ENCODE results near the gene OSBPL8. TPM values are rescaled to one million over a fixed set of nuclear protein-coding genes. Genes with fewer than 3 reads are reported as not detected.
"Not testable (repeated sequence)": the region's sequence is repeated elsewhere in the genome, so short reads cannot be mapped to it uniquely, and the experiment has no call there.

OSBPL8 gene
- total RNA-seq, 4 donors from 2014 or later = 15.5 to 241 (median 29.4) TPM

DNA sequence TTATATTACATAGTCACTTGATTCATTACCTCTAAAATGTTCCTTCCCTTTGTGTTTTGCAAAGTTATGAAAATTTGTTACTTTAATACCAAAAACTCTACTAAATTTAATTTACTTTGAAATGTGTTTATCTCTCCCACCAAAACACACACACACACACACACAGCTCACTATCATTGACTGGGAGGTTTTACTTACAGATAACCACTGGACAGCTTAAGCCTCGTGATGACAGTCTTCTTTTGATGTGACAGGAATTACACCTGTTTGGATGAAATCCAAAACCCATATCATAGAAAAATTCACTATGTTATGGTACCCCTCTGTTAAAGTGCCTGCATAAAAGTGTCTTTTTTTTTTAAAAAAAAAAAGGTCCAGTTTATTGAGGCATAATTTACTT lies 227.0 kb downstream of the OSBPL8 start:
- WGBS, 2 donors (ENCODE audit: low coverage in 1 of 2) = 30 to 63% methylated on average over 1 of the region's 1 CpG
- Histone ChIP-seq H3K4me1 (no peaks in the 10 kb centered on the region), H3K27me3 (peaks cover 3% of the 10 kb centered on the region), H3K4me3 (no peak overlapping the region), H3K9me3 (no peaks in the 10 kb centered on the region), H3K27ac (no peak overlapping the region), H3K36me3 (no peaks in the 10 kb centered on the region)
- no peak for TF ChIP-seq EP300 (IDR thresholded peaks at IDR 0.05; ENCODE audit: low read depth)
- TF ChIP-seq, protein P1, sequence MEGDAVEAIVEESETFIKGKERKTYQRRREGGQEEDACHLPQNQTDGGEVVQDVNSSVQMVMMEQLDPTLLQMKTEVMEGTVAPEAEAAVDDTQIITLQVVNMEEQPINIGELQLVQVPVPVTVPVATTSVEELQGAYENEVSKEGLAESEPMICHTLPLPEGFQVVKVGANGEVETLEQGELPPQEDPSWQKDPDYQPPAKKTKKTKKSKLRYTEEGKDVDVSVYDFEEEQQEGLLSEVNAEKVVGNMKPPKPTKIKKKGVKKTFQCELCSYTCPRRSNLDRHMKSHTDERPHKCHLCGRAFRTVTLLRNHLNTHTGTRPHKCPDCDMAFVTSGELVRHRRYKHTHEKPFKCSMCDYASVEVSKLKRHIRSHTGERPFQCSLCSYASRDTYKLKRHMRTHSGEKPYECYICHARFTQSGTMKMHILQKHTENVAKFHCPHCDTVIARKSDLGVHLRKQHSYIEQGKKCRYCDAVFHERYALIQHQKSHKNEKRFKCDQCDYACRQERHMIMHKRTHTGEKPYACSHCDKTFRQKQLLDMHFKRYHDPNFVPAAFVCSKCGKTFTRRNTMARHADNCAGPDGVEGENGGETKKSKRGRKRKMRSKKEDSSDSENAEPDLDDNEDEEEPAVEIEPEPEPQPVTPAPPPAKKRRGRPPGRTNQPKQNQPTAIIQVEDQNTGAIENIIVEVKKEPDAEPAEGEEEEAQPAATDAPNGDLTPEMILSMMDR (IDR thresholded peaks at IDR 0.05) = no peak
- no peak for TF ChIP-seq POLR2A (IDR thresholded peaks at IDR 0.05)
- TF ChIP-seq POLR2AphosphoS5 (IDR thresholded peaks at IDR 0.05) = no peak
- in situ Hi-C loops (cut with MboI; ENCODE audit: low pct_ligation_motif_present in 1 of 4, low pct_unique_long_range_greater_than_20kb in 1 of 4, low sequenced_read_pairs in 3 of 4) (no loop called here), intact Hi-C loops (cut with DNase I; ENCODE audit: low total_unique reads) (no loop called here)
- no peak for DNase-seq

DNA sequence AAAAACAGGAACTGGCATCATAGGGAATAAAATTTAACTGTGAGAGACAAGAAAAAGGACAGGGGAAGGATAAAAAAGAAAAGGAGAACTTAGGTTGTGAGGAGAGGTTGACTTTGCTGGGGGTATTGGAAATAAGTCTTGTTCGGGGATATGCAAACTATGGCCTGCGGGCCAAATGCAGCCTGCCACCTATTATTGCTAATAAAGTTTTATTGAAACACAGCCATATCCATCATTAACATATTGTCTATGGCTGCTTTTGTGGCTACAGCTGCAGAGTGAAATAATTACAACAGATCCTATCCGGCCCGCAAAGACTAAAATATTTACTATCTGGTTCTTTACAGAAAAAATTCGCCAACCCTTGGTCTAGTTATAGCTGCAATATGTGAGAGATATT lies 230.0 kb downstream of the OSBPL8 start:
- Histone ChIP-seq H3K4me3 (no peak overlapping the region), H3K4me1 (no peaks in the 10 kb centered on the region), H3K27ac (no peak overlapping the region), H3K36me3 (no peaks in the 10 kb centered on the region), H3K27me3 (peaks cover 3% of the 10 kb centered on the region), H3K9me3 (no peaks in the 10 kb centered on the region)
- WGBS, 2 donors (ENCODE audit: low coverage in 1 of 2) = 91% methylated on average over 4 to 5 of the region's 5 CpGs
- no peak for TF ChIP-seq POLR2AphosphoS5 (IDR thresholded peaks at IDR 0.05)
- no peak for TF ChIP-seq POLR2A (IDR thresholded peaks at IDR 0.05)
- TF ChIP-seq EP300 (IDR thresholded peaks at IDR 0.05; ENCODE audit: low read depth) = no peak
- TF ChIP-seq, protein P1 (IDR thresholded peaks at IDR 0.05) = no peak
- in situ Hi-C loops (cut with MboI; ENCODE audit: low pct_ligation_motif_present in 1 of 4, low pct_unique_long_range_greater_than_20kb in 1 of 4, low sequenced_read_pairs in 3 of 4) = no loop called here
- DNase-seq = no peak
- intact Hi-C loops (cut with DNase I; ENCODE audit: low total_unique reads) = no loop called here

DNA sequence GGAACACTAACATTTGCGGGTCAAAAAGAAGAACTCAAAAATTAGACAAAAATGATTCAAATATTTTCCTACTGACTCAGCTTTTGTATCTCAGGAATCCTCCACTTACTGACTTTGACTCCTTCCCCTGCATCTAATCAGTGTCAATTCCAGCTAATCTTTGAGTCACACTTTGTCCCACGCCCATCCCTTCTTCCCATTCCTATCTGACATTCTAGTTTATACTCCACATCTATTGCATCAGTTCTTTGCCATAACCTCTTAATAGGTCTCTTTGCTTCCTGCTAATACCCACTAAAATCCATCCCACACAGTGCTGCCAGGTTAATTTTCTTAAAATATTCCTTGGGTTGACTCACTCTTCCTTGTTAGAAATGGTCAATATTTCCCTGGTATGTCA lies 230.4 kb downstream of the OSBPL8 start:
- peaks cover 3% of the 10 kb centered on the region for H3K27me3 ChIP-seq
- H3K4me3 ChIP-seq = no peak overlapping the region
- no peaks in the 10 kb centered on the region for H3K36me3 ChIP-seq
- intact Hi-C loops (cut with DNase I; ENCODE audit: low total_unique reads) (no loop called here), in situ Hi-C loops (cut with MboI; ENCODE audit: low pct_ligation_motif_present in 1 of 4, low pct_unique_long_range_greater_than_20kb in 1 of 4, low sequenced_read_pairs in 3 of 4) (no loop called here)
- no peaks in the 10 kb centered on the region for H3K9me3 ChIP-seq
- no peak for DNase-seq
- H3K27ac ChIP-seq = no peak overlapping the region
- TF ChIP-seq, protein P1 (IDR thresholded peaks at IDR 0.05) = no peak
- TF ChIP-seq EP300 (IDR thresholded peaks at IDR 0.05; ENCODE audit: low read depth) = no peak
- TF ChIP-seq POLR2AphosphoS5 (IDR thresholded peaks at IDR 0.05) = no peak
- no peak for TF ChIP-seq POLR2A (IDR thresholded peaks at IDR 0.05)
- H3K4me1 ChIP-seq = no peaks in the 10 kb centered on the region
- 83 to 87% methylated on average over 2 of the region's 2 CpGs for WGBS, 2 donors (ENCODE audit: low coverage in 1 of 2)

DNA sequence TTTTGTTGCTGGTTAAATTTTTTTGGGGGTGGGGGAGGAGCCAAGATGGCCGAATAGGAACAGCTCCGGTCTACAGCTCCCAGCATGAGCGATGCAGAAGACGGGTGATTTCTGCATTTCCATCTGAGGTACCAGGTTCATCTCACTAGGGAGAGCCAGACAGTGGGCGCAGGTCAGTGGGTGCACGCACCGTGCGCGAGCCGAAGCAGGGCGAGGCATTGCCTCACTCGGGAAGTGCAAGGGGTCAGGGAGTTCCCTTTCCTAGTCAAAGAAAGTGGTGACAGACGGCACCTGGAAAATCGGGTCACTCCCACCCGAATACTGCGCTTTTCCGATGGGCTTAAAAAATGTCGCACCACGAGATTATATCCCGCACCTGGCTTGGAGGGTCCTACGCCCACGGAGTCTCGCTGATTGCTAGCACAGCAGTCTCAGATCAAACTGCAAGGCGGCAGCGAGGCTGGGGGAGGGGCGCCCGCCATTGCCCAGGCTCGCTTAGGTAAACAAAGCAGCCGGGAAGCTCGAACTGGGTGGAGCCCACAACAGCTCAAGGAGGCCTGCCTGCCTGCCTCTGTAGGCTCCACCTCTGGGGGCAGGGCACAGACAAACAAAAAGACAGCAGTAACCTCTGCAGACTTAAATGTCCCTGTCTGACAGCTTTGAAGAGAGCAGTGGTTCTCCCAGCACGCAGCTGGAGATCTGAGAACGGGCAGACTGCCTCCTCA lies 239.8 kb downstream of the OSBPL8 start:
- DNase-seq; H3K9me3 ChIP-seq; intact Hi-C loops (cut with DNase I; ENCODE audit: low total_unique reads); H3K27ac ChIP-seq; in situ Hi-C loops (cut with MboI; ENCODE audit: low pct_ligation_motif_present in 1 of 4, low pct_unique_long_range_greater_than_20kb in 1 of 4, low sequenced_read_pairs in 3 of 4); H3K27me3 ChIP-seq; H3K36me3 ChIP-seq; H3K4me1 ChIP-seq: not testable (repeated sequence)
- 74 to 100% methylated on average over 2 to 30 of the region's 32 CpGs for WGBS, 2 donors (ENCODE audit: low coverage in 1 of 2)
- peak overlapping the region in 1 of 4 donors; percentile 25 for H3K4me3 ChIP-seq

All from transverse colon (tissue), 4 donors.